Epithelial cell of esophagus (primary cell): Measurements from ENCODE around the gene TUBA4A.

Source experiments
- DNase-seq: peaks from one replicate; pipeline ENCODE4 v3.0.0; 2010; ENCODE audit warnings: low read depth
- H3K4me3 ChIP-seq: 2 replicates; pipeline ENCODE4 v1.5.1; 2011; ENCODE audit warnings: mild to moderate bottlenecking, low read length, control low read depth
- TF ChIP-seq, protein P1 (sequence below): IDR thresholded peaks from 2 replicates; pipeline ENCODE4 v1.5.1; 2011; ENCODE audit warnings: low read depth, mild to moderate bottlenecking, low read length, control low read depth, inconsistent platforms; ENCODE audit not compliant: insufficient read depth; ENCODE audit errors: missing control alignments

Gene TUBA4A

GRCh38 chr2:219273937-219274336 lies 20.2 kb upstream of the TUBA4A start:
- TF ChIP-seq, protein P1, sequence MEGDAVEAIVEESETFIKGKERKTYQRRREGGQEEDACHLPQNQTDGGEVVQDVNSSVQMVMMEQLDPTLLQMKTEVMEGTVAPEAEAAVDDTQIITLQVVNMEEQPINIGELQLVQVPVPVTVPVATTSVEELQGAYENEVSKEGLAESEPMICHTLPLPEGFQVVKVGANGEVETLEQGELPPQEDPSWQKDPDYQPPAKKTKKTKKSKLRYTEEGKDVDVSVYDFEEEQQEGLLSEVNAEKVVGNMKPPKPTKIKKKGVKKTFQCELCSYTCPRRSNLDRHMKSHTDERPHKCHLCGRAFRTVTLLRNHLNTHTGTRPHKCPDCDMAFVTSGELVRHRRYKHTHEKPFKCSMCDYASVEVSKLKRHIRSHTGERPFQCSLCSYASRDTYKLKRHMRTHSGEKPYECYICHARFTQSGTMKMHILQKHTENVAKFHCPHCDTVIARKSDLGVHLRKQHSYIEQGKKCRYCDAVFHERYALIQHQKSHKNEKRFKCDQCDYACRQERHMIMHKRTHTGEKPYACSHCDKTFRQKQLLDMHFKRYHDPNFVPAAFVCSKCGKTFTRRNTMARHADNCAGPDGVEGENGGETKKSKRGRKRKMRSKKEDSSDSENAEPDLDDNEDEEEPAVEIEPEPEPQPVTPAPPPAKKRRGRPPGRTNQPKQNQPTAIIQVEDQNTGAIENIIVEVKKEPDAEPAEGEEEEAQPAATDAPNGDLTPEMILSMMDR = no peak
- H3K4me3 ChIP-seq = no peak overlapping the region
- DNase-seq = peak; percentile 99

DNA sequence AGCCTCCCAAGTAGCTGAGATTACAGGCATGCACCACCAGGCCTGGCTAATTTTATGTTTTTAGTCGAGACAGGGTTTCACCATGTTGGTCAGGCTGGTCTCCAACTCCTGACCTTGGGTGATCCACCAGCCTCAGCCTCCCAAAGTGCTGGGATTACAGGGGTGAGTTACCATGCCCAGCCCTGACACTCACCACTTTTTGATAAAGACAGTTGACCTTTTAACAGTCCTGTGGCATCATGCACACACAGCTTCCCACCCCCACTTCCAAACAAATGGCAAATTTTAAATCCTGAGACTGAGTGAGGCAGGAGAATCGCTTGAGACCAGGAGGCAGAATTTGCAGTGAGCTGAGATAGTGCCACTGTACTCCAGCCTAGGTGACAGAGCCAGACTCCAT lies 19.3 kb upstream of the TUBA4A start:
- DNase-seq = no peak
- TF ChIP-seq, protein P1 = no peak
- H3K4me3 ChIP-seq = no peak overlapping the region

GRCh38 chr2:219272356-219272755 lies 18.6 kb upstream of the TUBA4A start:
- no peak for DNase-seq
- TF ChIP-seq, protein P1 = no peak
- no peak overlapping the region for H3K4me3 ChIP-seq

- no peak overlapping the region for H3K4me3 ChIP-seq
- TF ChIP-seq, protein P1 = no peak
- no peak for DNase-seq
Measured at GRCh38 chr2:219271021-219271420, 17.3 kb upstream of the TUBA4A start.

DNA sequence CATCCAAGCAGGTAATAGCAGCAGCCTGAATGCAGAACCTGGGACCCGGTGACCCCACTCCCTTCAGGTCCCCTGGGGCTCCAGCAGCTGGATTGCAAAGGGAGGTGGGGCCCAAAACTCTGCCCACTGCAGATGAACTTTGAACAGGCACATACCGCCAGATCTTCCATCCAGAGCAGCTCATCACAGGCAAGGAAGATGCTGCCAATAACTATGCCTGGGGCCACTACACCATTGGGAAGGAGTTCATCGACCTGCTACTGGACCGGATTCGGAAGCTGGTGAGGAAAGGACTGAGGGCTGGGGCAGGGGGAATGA lies 16.3 kb upstream of the TUBA4A start:
- TF ChIP-seq, protein P1 = no peak
- no peak overlapping the region for H3K4me3 ChIP-seq
- no peak for DNase-seq

DNA sequence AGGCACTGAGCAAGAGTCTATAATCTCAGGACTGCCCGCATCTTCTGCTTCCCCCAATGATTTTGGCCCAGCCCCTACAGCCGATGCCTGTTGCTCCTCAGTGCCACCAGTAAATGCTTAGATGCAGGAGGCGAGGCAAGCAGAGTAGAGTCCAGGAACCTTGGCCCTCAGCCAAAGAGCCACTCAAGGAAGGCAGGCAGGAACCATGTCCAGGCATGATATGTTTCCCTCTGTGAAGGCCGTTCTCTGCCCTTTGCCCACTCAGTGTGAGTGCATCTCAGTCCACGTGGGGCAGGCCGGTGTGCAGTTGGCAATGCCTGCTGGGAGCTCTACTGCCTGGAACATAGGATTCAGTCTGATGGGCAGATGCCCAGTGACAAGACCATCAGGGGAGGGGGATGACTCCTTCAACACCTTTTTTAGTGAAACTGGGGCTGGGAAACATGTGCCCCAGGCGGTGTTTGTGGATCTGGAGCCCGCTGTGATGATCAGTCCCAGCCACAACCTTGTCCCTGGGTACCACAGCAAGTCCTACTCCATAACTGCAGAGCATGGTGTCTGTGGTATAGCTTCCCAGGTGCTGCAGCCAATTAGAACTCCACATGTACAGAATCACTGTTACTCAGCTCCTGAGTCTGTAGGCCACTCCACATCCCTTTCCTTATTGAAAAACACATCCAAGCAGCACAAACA lies 15.8 kb upstream of the TUBA4A start:
- no peak overlapping the region for H3K4me3 ChIP-seq
- DNase-seq = peak; percentile 81
- TF ChIP-seq, protein P1 = no peak

DNA sequence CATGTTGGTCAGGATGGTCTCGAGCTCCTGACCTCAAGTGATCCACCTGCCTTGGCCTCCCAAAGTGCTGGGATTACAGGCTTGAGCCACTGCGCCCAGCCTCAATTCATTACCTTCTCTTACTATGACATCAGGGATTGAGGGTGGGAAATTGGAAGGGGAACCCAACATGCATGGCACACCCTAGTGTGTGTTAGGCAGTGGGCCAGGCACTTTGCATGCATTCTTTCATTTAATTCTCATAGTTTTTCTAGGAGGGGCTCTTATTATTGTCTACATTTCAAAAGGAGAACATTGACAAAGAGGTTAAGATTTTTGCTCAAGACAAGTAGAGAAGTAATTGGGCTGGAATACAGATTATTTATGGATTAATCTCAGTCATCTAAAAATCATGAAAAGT lies 14.6 kb upstream of the TUBA4A start:
- TF ChIP-seq, protein P1 = no peak
- H3K4me3 ChIP-seq = no peak overlapping the region
- no peak for DNase-seq
